HG03097 (cell line): ENCODE measurements around the gene LRP5.
"Not testable (repeated sequence)": the region's sequence is repeated elsewhere in the genome, so short reads cannot be mapped to it uniquely, and the experiment has no call there.

ENCODE experiments used
- ATAC-seq: cut with Tn5 transposase; IDR thresholded peaks from one replicate; pipeline ENCODE4 v1.9.1; 2021; ENCODE audit not compliant: unreplicated experiment, low FRiP score

Gene LRP5

GRCh38 chr11:68279676-68280075 is 32.7 kb upstream of the LRP5 start:
- ATAC-seq: no peak

GRCh38 chr11:68282141-68282860 is 30.1 kb upstream of the LRP5 start:
- ATAC-seq: peak; percentile 82

- ATAC-seq: no peak
These were observed 29.5 kb upstream of the LRP5 start for GRCh38 chr11:68282861-68283230.

GRCh38 chr11:68284588-68284987 is 27.8 kb upstream of the LRP5 start:
- not testable (repeated sequence) for ATAC-seq

GRCh38 chr11:68287419-68287818 is 25.0 kb upstream of the LRP5 start:
- ATAC-seq: no peak

GRCh38 chr11:68289456-68289855 is 22.9 kb upstream of the LRP5 start:
- ATAC-seq: no peak

GRCh38 chr11:68293708-68294107 is 18.7 kb upstream of the LRP5 start:
- no peak for ATAC-seq

GRCh38 chr11:68295271-68295670 is 17.1 kb upstream of the LRP5 start:
- ATAC-seq: no peak

GRCh38 chr11:68295940-68296339 is 16.5 kb upstream of the LRP5 start:
- no peak for ATAC-seq

- no peak for ATAC-seq
These were observed 15.9 kb upstream of the LRP5 start for GRCh38 chr11:68296344-68297051.

GRCh38 chr11:68297052-68297378 is 15.4 kb upstream of the LRP5 start:
- no peak for ATAC-seq

- ATAC-seq: no peak
These were observed 14.9 kb upstream of the LRP5 start for GRCh38 chr11:68297494-68297811.

- ATAC-seq: no peak
These were observed 14.4 kb upstream of the LRP5 start for GRCh38 chr11:68297812-68298658.

- ATAC-seq: no peak
These were observed 13.5 kb upstream of the LRP5 start for GRCh38 chr11:68298659-68299516.

- ATAC-seq: not testable (repeated sequence)
These were observed 12.9 kb upstream of the LRP5 start for GRCh38 chr11:68299517-68299879.

GRCh38 chr11:68300076-68300830 is 12.1 kb upstream of the LRP5 start:
- no peak for ATAC-seq

GRCh38 chr11:68302256-68302655 is 10.1 kb upstream of the LRP5 start:
- ATAC-seq: no peak

- no peak for ATAC-seq
These were observed 9.7 kb upstream of the LRP5 start for GRCh38 chr11:68302670-68303069.

GRCh38 chr11:68303083-68303482 is 9.3 kb upstream of the LRP5 start:
- no peak for ATAC-seq
